ENCODE results near the gene LIFR.

The LIFR gene

GRCh38 chr5:38494175-38494574, 62.3 kb downstream of the LIFR start:
- no peaks in the 10 kb centered on the region for H3K4me1 ChIP-seq (ENCODE audit: control insufficient read depth, insufficient read depth, low read length)
- no peak for TF ChIP-seq ZNF302 (tag by site-specific recombination; IDR thresholded peaks at IDR 0.05; ENCODE audit: low read depth)
- no peak for TF ChIP-seq ZNF610 (tag by site-specific recombination; IDR thresholded peaks at IDR 0.05; ENCODE audit: borderline replicate concordance)
- no peak for TF ChIP-seq GLIS1 (tag by site-specific recombination; IDR thresholded peaks at IDR 0.05)
- no peak for TF ChIP-seq GLI4 (tag by site-specific recombination; IDR thresholded peaks at IDR 0.05)
- no peak for TF ChIP-seq ZNF549 (tag by site-specific recombination; IDR thresholded peaks at IDR 0.05)
- TF ChIP-seq YY2 (tag by site-specific recombination; IDR thresholded peaks at IDR 0.05) = no peak
- no peak for TF ChIP-seq ZNF146 (tag by site-specific recombination; IDR thresholded peaks at IDR 0.05)
- TF ChIP-seq ZNF521 (tag by site-specific recombination; IDR thresholded peaks at IDR 0.05) = no peak
- TF ChIP-seq ZBTB20 (tag by site-specific recombination; IDR thresholded peaks at IDR 0.05) = no peak
- TF ChIP-seq ZSCAN4 (tag by site-specific recombination; IDR thresholded peaks at IDR 0.05) = no peak
- no peak for TF ChIP-seq ZNF670 (tag by site-specific recombination; IDR thresholded peaks at IDR 0.05; ENCODE audit: low read depth)
- TF ChIP-seq ZNF843 (tag by site-specific recombination; IDR thresholded peaks at IDR 0.05) = no peak
- TF ChIP-seq ZNF645 (tag by site-specific recombination; IDR thresholded peaks at IDR 0.05) = no peak
- H3K4me3 ChIP-seq (ENCODE audit: low read depth, low read length) = no peak overlapping the region
- no peaks in the 10 kb centered on the region for H3K9me3 ChIP-seq (ENCODE audit: control insufficient read depth, insufficient read depth, low read depth, low read length)
- ChIA-PET POLR2A (no interaction called here), CTCF (interaction anchor here (0.6 to 0.7 kb wide), 2 partner anchors 53 to 1243 kb away, joined by 3 to 6 read pairs; no protein-coding TSS in a partner anchor)
- no peak overlapping the region for H3K27ac ChIP-seq (ENCODE audit: extremely low read depth, low read depth, low read length)
- peaks cover 18 to 21% of the 10 kb centered on the region in 2 experiments for H3K36me3 ChIP-seq (ENCODE audit: control insufficient read depth in 2 of 2, insufficient read depth in 1 of 2, low read length in 2 of 2)

GRCh38 chr5:38483805-38484398, 72.5 kb downstream of the LIFR start:
- TF ChIP-seq ZNF449 (tag by site-specific recombination; IDR thresholded peaks at IDR 0.05) = no peak
- TF ChIP-seq SP3 (tag by site-specific recombination; IDR thresholded peaks at IDR 0.05) = no peak
- TF ChIP-seq ZNF302 (tag by site-specific recombination; IDR thresholded peaks at IDR 0.05; ENCODE audit: low read depth) = no peak
- no peak for TF ChIP-seq ZNF571 (tag by site-specific recombination; IDR thresholded peaks at IDR 0.05)
- no peak for TF ChIP-seq ZNF623 (tag by site-specific recombination; IDR thresholded peaks at IDR 0.05)
- no peak for TF ChIP-seq ZNF677 (tag by site-specific recombination; IDR thresholded peaks at IDR 0.05)
- no peak for TF ChIP-seq SCRT2 (tag by site-specific recombination; IDR thresholded peaks at IDR 0.05)
- TF ChIP-seq ZNF488 (tag by site-specific recombination; IDR thresholded peaks at IDR 0.05) = no peak
- no peak for TF ChIP-seq FEZF1 (tag by site-specific recombination; IDR thresholded peaks at IDR 0.05)
- no peak for TF ChIP-seq YY2 (tag by site-specific recombination; IDR thresholded peaks at IDR 0.05)
- no peak for TF ChIP-seq REPIN1 (tag by site-specific recombination; IDR thresholded peaks at IDR 0.05; ENCODE audit: low read depth)
- no peak for TF ChIP-seq KLF10 (tag by site-specific recombination; IDR thresholded peaks at IDR 0.05)
- CTCF ChIA-PET = interaction anchor here (0.5 to 1.2 kb wide), 3 partner anchors 41 to 55 kb away, joined by 3 read pairs; no protein-coding TSS in a partner anchor
- POLR2A ChIA-PET = no interaction called here

More at GRCh38 chr5:38483805-38484398, 72.5 kb downstream of the LIFR start:
- Histone ChIP-seq H3K4me3 (ENCODE audit: low read depth, low read length) (no peak overlapping the region), H3K4me1 (ENCODE audit: control insufficient read depth, insufficient read depth, low read length) (peaks cover 9% of the 10 kb centered on the region; the same call in 1 of the 2 replicates), H3K9me3 (ENCODE audit: control insufficient read depth, insufficient read depth, low read depth, low read length) (no peaks in the 10 kb centered on the region), H3K36me3 (ENCODE audit: control insufficient read depth in 2 of 2, insufficient read depth in 1 of 2, low read length in 2 of 2) (peaks cover 8 to 15% of the 10 kb centered on the region in 2 experiments; a peak in 1 of 3 replicates), H3K27ac (ENCODE audit: extremely low read depth, low read depth, low read length) (no peak overlapping the region)
